HG03060 (cell line): ENCODE measurements around the gene FAM20B.
"Not testable (repeated sequence)": the region's sequence is repeated elsewhere in the genome, so short reads cannot be mapped to it uniquely, and the experiment has no call there.

ENCODE experiments used
- ATAC-seq: cut with Tn5 transposase; IDR thresholded peaks from one replicate; pipeline ENCODE4 v1.9.1; 2021; ENCODE audit warnings: low read depth, moderate number of reproducible peaks; ENCODE audit not compliant: unreplicated experiment

FAM20B gene

GRCh38 chr1:179021873-179022272, 3.8 kb upstream of the FAM20B start:
- ATAC-seq = no peak

DNA sequence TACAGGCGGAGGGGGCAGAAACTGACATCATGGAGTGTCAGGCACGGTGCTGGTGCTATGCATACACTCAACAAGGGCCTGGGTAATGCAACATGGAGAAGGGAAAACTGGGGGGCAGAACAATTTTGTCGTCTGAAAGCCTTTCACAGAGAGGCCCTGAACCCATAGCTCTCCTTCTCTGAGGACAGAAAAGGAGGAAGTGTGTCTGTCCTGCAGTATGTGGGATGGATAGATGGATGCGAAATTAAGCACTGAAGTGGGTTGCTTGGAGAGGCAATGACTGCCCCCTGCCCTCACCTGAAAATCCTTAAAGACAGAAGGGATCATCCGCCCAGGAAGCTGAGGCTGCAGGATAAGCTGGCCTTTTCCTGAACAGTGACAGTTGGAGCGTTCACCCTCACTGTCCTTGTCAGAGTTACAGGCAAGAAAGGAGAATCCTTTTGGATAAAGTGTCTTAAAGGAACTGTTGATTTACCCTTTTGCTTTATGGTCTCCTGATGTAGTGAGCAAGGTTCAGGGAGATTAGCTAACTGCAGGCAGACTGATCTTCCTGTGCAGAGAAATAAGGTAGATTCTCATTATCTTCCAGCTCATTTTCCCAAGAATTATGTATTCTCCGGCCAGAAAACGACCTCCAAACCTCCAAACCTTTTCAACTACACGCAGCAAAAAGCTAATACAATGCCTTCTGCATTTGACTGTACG, 1.6 kb upstream of the FAM20B start:
- ATAC-seq = no peak

DNA sequence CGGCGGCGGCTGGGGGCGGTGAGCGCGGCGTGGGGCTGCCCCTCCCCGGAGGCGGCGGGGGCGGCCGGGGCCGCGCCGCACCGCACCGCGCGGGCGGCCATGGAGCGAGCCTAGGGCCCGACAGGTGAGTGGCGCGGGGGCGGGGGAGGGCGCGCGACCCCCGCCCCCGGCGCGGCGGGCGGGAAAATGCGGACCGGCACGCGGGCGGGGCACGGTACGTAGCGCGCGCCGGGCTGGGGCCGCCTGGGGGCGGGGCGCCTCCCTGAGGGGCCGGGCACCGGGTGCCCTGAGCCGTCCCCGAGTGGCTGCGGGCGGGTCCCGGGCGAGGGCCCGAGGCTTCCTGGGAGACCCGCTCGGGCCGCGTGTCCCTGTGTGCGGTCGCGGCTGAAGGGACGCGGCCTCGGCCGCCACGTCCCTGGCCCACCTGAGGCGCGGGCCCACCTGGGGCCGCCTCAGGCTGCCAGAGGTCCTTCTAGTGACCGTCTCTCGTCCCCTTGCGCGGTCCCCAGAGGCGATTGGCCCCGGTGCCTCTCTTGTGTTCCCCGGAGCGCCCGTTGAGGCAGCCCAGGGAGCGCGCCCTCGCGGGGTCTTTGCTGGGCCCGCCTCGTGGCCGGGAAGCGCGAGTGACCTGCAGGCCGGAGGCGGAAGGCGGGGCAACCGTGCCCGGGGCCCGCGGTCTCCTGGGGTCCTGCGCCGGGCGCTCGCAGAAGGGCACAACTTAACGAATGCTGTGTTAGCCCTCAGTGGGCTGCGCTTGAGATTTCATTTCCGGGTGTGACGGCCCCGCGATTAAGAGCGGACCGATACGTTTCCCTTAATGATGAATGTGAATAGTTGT, 500 bp downstream of the FAM20B start:
- peak; percentile 42 for ATAC-seq

GRCh38 chr1:179026813-179027669, 1.3 kb downstream of the FAM20B start:
- no peak for ATAC-seq

DNA sequence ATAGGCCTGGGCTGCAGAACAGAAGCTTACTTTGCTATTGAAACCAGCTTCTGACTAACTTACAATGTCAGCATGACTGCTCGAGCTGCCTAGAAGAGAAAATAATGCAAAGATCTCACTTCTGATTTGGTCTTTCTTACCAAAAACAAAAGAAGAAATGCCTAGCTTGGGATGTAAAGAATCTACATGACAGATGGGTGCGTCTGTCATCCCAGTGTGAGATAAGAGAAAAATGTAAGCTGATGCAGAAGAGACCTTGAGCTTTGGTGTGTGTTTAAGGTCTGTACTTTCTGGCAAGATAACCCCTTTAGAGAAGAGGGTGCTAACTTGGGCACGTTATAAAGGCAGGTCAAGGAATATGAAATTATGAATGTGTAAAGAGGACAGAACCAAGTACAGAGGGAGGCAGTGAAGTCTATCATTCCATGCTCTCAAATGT, 3.6 kb downstream of the FAM20B start:
- no peak for ATAC-seq

- ATAC-seq = no peak
Measured at GRCh38 chr1:179030130-179030529, 4.4 kb downstream of the FAM20B start.

DNA sequence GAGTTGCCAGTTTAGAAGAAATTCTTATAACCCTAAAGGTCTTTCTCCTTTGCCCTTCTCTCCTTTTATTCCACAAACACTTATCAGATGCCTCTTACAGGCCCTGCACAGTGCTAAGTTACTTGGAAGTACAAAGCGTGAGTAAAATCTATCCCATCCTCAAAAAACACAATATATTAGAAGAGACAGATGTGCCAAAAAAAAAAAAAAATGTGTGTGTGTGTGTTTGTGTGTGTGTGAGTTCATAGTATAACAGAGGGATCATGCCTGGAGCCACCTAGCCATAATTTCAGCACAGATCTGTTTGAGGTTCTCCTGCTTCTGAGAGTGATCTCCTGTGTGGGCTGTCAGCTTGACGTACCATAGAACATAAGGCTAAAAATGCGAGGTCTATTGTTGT, 5.0 kb downstream of the FAM20B start:
- no peak for ATAC-seq

DNA sequence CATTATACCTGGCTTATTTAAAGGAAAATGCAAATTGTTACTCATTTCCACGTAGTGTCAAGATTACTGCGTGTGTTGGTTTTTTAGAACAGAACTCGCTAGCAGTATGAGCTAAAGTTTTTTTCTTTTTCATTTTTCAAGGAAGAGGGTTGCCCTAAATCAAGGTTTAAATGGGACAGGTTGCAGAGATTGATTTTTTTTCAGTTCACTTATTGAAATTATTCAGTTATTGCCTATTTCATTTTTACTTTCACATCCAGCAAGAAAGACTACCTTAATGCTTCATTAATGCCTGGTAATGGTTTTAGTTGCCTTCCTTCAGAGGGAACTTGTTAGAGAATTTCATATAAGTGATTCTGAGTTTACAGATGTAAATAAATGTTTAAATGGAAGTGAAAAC, 5.6 kb downstream of the FAM20B start:
- ATAC-seq = no peak

GRCh38 chr1:179031855-179032513, 6.3 kb downstream of the FAM20B start:
- ATAC-seq = no peak

DNA sequence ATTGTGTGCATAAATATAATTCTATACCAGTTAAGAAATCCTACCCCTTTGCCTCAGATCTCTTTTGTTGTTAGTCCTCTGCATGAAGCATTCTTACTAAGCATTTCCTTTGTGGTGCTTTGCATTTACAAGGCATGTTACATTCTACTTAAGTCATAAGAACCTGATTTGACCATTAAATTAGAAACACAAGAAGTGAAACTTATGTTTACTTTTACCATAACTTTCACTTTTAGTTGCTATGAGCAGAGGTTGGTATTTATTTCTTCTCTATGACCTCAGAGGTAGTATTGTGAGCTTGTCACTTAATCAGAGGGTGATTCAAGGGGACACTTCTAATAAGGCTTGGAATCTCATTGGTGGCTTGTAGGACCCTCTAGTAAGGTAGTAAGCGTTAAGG, 9.0 kb downstream of the FAM20B start:
- ATAC-seq = peak; percentile 89

GRCh38 chr1:179036844-179037465, 11.3 kb downstream of the FAM20B start:
- ATAC-seq = no peak

DNA sequence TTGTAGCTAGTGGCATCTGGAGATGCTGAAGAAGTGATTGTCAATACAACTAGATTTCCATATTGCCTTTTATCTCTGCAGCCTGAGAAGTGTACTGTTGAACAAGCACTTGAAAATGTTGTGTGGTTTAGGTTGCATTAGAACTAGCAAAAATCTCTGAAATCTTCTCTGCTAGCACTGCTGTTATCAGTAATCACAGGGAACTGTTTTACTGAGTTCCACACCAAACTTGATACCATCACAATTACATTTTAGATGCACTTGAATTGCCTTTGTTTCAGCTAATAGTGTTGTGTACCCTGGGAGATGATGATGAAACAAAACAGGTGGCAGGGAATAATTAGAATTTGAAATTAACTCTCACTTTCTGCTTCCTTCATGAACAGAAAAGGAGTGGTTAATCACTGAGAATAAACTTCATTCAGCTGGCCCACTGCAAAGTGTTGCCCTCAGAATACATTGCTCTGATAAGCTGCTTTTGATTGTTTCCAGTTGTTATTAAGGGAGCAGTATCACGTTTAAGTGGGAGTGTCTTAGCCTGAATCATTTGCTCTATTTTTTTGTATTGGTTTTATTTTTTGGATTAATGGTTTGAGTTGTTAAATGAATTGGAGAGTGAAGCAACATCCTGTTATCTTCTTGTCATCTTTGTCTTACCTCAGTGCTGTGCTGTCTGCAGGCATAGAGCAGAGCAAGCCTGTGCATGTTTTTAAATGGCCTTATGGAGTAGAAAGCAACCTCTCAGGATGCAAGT, 13.0 kb downstream of the FAM20B start:
- ATAC-seq = no peak

- not testable (repeated sequence) for ATAC-seq
Measured at GRCh38 chr1:179039502-179040174, 13.9 kb downstream of the FAM20B start.

- ATAC-seq = not testable (repeated sequence)
Measured at GRCh38 chr1:179040175-179040551, 14.5 kb downstream of the FAM20B start.

- no peak for ATAC-seq
Measured at GRCh38 chr1:179042087-179042486, 16.4 kb downstream of the FAM20B start.

DNA sequence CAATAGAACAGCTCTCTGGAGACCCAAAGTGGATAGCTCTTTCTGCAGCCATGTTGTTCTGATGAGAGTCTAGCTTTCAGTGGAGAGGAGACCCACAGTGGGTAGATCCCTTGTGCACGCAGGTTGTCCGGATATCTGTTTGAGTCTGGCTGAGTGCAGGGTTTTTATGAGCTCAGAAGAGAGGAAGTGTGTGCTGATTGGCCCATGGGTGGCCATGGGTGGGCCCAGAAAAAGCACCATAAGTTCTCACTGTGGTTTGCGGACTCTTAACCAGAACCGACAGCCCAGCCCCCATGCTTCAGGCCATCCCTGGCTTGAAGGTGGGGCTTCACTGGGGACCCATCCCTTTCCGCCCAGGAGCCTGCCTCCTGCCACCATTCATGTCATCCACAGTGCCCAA, 17.0 kb downstream of the FAM20B start:
- no peak for ATAC-seq

- no peak for ATAC-seq
Measured at GRCh38 chr1:179043266-179043665, 17.6 kb downstream of the FAM20B start.

DNA sequence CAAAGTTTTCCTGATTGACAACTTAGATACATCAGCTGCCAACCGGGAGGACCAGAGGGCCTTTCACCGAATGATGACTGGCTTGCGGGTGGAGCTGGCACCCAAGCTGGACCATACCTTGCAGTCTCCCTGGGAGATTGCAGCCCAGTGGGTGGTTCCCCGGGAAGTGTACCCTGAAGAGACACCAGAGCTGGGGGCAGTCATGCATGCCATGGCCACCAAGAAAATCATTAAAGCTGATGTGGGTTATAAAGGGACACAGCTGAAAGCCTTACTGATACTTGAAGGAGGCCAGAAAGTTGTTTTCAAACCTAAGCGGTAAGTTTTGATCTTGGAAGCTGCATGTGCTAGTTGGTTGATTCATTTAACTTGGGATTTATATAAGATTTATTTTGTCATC, 18.2 kb downstream of the FAM20B start:
- ATAC-seq = no peak
